GM19023 (cell line): ENCODE results near the gene PPFIA4.
"Not testable (repeated sequence)": the region's sequence is repeated elsewhere in the genome, so short reads cannot be mapped to it uniquely, and the experiment has no call there.

Experiments
- ATAC-seq: cut with Tn5 transposase; IDR thresholded peaks from one replicate; pipeline ENCODE4 v1.9.1; 2021; ENCODE audit warnings: mild to moderate bottlenecking, moderate library complexity; ENCODE audit not compliant: unreplicated experiment

The PPFIA4 gene

DNA sequence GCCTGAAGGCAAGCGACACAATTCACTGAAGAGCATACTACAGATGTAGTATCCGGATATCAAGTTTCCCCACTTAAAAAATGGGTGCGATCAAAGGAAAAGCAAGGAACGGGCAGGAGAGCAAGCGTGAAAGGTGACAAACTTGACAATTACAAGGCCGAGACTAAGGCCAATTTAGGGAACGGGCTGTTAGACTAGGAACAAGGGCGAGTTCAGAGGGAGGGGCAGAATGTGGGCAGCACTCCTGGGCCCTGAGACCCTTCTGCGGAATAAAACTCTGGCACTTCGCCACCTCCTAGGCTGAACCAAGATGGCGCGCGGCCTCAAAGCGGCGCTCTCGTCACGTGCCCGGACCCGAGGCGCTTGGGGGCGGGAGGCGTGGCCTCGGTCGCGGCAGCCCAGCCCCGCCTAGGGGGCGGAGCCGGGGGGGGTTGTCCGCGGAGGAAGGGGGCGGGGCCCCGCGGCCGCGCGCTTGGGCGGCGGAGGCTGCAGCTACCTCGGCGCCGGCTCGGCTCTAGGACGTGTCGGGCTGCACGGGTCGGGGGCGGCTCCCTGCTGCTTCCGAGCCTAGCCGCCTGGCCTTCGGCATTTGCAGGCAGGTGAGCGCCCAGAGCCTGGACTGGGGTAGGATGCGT is at the start of gene PPFIA4:
Gene PPFIA4 (plus strand): TSS at position 461 of the 635 bp plus-strand sequence. CDS start 12,518 bp downstream, outside the sequence.
- ATAC-seq: peak; percentile 80

DNA sequence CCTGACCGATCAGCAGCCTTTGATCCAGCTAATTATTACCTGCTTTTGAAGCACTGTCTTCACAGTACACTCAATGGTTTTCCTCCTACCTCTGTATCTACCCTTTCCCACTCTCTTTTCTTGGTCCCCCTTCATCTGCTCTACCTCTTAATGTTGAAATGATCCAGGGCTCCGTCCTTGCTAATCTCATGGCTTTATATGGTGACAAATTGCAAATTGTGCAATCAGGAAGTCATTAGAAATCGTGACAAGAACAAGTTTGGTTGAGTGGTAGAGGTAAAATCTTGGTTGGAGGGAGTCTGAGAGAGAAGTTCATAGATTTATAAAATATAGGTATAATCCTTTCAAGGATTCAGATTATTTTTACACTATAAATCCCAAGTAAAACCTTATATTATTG is 49.7 kb upstream of the PPFIA4 start:
- ATAC-seq: no peak

DNA sequence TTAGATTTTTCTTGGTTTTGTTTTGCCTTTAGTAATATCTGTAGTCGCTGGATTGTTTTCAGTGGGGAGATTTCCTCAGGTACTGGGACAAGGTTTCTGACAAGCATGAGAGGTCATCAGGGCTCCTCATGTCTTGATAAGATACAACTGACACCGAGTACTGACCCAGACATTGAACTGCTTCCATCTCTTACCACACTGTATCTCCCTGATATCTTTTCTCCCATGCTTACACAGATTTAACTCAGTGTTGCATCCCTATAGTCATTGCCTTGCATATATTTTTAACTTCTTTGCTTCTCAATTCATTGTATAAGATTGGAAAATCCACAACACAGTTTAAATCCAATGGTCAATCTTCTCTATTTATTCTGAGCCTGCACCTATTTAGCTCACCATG is 46.8 kb upstream of the PPFIA4 start:
- no peak for ATAC-seq

DNA sequence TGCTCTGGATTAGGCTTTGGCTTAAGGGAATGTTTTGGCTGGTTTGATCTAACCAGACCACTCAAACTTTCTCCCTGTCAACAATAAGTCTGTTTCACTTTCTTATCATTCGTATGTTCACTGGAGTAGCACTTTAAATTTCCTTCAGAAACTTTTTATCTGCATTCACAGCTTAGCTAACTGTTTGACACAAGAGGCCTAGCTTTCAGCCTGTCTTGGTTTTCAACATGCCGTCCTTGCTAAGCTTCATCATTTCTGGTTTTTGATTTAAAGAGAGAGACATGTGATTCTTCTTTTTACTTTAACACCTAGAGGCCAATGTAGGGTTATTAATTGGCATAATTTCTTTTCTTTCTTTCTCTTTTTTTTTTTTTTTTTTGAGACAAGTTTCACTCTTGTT is 44.4 kb upstream of the PPFIA4 start:
- no peak for ATAC-seq

DNA sequence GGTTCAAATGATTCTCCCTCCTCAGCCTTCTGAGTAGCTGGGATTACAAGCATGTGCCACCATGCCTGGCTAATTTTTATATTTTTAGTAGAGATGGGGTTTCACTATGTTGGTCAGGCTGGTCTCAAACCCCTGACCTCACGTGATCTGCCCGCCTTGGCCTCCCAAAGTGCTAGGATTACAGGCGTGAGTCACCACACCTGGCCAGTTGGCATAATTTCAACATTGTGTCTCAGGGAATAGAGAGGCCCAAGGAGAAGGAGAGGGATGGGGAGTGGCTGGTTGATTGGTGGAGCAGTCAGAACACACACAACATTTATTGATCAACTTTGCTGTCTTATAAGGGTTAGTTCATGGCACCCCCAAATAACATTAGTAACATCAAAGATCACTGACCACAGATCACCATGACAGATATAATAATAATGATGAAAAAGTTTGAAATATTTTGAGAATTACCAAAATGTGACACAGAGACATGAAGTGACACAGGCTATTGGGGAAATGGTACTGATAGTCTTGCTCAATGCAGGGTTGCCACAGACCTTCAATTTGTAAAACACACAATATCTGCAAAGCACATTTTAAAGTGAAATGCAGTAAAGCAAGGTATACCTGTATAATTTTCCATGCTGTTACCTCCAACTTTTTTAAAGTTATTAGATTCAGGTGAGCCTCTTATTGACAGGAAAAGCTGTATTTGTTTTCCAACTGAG is 43.4 kb upstream of the PPFIA4 start:
- no peak for ATAC-seq

DNA sequence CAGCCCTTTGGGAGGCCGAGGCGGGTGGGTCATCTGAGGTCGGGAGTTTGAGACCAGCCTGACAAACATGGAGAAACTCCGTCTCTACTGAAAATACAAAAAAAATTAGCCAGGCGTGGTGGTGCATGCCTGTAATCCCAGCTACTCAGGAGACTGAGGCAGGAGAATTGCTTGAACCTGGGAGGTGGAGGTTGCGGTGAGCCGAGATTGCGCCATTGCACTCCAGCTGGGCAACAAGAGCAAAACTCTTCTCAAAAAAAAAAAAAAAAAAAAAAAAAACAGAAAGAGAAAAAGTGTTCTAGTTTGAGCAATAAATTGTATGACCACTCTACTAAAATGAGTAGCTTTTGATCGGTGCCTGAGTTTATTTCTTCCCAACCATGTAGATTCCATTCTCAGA is 40.2 kb upstream of the PPFIA4 start:
- ATAC-seq: not testable (repeated sequence)

DNA sequence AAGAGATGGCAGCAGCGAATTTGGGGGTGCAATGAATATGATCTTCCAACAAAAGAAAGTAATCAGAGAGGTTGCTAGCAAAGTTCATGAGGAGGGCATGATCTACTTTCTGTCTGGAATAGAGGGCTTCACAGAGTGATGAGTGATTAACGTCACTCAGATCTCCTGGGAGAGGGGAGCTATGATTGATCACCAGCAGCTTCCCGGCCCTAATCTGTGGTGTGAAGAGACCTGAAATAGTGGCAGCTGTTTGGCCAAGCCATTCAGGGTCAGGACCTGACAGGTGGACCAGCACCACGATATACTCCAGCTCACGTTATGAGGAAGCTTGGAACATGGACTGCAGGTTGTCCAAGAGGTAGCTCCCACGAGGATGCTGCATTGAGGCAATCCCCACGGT is 39.0 kb upstream of the PPFIA4 start:
- ATAC-seq: no peak

DNA sequence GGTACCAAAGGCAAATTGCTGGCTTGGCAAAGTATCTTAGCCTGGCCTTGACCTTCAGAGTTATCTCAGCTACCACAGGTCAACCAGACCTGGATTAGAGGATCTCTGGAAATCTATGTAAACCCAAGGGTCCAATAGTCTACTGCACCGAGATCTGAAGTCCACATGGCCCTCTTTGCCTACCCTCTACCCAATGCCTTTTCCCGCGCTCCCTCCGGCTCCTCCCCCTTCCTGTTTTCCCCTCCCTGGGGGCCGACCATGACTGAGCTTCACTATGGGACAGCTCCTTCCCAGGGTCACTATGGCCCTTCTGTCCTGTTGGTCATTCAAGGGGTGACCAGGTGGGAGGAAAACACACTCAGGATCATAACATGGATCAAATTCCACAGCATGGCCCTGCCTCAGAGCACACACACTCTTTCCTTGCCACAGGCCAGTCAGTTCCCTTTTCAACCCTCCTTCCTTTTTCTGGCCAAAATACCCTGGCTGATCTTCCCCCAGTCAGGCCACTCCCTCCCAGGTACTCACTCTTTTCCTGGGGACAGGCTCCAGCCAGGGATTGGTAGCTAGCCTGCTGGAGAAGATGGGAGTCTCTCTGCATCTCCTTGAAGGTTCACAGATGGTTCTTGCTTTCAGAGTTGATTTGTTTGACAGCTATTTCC is 38.2 kb upstream of the PPFIA4 start:
- ATAC-seq: no peak

DNA sequence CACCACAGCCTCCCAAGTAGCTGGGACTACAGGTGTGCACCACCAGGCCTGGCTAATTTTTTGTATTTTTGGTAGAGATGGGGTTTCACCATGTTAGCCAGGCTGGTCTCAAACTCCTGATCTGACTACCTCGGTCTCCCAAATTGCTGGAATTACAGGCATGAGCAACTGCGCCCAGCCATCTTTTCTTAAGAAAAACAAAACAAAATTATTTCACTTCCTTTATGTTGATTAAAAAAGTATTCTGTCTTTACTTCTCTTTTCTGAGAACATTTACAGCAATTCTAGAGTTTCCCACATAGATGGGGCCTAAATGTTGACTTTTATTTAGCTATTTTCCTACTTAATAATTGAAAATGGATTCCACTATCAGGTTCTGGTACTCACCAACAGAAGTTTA is 36.4 kb upstream of the PPFIA4 start:
- ATAC-seq: no peak

DNA sequence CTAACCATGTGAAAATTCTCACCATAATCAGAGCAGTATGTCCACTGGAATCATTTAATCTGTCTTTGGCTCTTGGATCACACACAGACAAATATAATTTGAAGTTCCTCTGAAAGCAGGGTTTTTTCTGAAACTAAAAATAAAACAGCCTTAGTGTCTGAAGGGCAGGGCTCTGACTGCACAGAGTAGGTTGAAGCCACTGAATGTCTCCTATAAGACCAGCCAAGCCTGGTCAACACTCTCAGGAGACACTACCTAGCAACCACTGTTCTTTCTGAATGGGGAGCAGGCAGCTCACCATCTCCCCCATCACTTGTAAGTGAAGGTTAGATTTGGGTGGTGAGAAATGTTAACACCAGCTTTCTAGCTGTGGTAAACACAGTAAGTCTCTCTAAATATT is 35.2 kb upstream of the PPFIA4 start:
- ATAC-seq: no peak

DNA sequence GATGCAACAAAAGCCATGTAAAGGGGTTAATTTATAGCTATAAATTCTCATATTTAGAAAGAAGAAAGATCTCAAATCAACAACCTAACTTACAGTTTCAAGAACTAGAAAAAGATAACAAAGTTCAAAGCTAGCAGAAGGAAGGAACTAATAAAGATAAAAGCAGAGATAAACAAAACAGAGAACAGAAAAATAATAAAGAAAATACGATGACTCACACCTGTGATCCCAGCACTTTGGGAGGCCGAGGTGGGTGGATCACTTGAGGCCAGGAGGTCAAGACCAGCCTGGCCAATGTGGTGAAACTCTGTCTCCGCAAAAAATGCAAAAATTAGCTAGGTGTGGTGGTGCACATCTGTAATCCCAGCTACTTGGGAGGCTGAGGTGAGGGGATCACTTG is 31.5 kb upstream of the PPFIA4 start:
- ATAC-seq: no peak

DNA sequence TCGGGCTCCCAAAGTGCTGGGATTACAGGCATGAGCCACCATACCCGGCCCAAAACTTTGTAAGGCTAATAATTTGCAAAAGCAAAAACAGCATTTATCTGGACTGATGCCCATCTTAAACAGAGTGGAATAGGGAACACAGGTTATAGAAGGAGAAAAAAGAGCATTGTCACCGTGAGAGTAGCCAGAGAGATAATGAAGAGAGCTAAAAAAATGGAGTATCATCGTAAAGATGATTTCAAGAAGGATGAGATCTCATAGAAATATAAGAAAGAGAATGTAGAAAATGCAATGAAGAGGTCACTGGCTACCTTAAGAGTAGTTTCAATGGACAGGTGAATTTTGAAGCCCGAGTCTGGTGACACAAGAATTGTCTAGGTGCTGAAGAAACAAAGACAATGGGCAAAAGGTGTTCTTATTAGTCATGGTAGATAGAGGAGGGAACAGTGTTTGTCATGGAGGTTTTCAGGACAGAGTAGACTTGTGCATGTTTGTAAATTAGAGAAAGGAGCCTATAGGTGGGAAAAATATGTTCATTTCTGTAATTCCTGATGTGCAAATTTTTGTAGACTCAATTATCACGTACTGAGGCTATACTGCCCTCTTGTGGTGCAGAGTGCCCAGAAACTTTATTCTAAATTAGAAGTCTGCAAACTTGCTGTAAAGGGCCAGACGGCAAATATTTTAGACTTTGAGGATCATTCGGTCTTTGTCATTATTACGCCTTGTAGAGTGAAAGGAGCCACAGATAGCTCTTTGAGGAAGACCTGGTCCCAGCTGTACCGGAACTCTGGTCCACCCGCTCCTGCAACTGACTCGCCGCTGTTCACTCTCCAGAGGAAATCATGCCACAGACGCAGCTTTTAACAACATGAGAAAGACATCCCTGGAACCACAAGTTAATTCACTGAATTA is 27.2 kb upstream of the PPFIA4 start:
- no peak for ATAC-seq

DNA sequence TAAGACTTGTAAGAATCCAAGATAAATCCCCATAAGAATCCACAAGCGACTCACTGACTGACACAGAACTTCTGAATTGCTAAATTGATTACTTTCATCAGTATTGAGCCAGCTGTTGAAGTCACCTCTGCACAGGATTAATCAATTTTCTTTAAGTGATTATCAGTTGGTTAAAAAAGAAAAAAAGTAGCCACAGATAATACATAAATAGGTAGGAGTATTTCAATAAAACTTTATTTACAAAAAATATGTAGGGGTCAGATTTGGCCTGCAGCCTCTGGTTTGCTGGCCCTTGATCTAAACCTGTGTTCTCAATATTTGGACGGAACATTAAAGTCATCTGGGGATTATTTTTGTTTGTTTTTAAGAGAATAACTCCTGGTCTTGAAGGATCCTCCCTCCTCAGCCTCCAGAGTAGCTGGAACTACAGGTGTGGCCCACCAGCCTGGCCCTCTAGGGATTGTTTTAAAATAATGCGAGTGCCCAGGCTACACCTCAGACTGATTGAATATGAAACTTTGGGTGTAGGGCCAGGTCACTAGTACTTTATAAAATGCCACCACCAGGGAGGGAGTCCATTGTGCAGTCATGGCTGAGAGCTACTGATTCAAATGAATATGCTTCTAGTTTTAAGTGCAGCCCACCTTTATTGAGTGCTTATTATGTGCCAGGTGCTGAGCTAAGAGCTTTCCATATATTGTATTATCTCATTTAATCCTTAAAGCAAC is 25.9 kb upstream of the PPFIA4 start:
- no peak for ATAC-seq

DNA sequence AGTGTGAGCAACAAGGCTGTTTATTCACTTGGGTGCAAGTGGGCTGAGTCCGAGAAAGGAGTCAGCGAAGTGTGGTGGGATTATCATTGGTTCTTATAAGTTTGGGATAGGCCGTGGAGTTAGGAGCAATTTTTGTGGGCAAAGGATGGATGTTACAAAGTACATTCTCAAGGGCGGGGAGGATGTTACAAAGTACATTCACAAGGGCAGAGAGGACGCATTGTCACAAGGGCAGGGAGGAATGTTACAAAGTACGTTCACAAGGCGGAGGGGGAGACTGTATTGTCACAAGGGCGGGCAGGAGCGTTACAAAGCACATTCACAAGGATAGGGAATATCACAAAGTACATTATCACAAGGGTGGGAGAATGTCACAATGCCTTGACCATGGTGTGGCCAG is 24.3 kb upstream of the PPFIA4 start:
- no peak for ATAC-seq

DNA sequence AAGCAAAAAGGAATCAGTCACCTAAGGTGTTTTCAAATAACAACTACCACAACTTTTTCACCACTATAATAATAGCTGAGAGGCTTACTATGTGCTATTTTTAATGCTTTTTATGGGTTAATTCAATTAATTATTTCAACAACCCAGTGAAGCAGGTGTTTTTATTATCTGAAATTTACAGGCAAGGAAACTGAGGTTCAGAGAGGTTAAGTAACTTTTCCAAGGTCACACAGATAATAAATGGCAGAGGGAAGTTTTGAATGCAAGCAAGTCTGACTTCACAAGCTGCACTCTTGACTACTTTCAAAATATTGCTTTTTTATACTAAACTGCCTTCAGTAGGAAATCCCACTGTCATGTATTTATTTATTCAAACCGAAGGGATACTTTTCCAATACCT is 23.3 kb upstream of the PPFIA4 start:
- no peak for ATAC-seq

DNA sequence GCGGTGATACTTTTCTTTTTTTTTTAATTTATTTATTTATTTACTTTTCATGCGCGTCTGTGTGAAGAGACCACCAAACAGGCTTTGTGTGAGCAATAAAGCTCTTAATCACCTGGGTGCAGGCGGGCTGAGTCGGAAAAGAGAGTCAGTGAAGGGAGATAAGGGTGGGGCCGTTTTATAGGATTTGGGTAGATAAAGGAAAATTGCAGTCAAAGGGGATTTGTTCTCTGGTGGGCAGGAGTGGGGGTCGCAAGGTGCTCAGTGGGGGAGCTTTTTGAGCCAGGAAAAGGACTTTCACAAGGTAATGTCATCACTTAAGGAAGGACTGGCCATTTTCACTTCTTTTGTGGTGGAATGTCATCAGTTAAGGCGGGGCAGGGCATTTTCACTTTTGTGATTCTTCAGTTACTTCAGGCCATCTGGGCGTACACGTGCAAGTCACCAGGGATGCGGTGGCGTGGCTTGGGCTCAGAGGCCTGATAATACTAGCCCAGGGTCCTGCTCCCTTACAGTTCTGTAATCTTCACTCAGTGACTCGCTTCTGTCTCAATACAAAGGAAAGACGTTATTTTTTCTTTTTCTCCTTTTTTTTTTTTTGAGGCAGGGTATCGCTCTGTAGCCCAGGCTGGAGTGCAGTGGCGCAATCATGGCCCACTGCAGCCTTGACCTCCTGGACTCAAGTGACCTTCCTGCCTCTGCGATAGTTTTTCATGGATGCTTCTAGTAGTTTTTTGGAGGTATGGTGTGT is 20.7 kb upstream of the PPFIA4 start:
- not testable (repeated sequence) for ATAC-seq

DNA sequence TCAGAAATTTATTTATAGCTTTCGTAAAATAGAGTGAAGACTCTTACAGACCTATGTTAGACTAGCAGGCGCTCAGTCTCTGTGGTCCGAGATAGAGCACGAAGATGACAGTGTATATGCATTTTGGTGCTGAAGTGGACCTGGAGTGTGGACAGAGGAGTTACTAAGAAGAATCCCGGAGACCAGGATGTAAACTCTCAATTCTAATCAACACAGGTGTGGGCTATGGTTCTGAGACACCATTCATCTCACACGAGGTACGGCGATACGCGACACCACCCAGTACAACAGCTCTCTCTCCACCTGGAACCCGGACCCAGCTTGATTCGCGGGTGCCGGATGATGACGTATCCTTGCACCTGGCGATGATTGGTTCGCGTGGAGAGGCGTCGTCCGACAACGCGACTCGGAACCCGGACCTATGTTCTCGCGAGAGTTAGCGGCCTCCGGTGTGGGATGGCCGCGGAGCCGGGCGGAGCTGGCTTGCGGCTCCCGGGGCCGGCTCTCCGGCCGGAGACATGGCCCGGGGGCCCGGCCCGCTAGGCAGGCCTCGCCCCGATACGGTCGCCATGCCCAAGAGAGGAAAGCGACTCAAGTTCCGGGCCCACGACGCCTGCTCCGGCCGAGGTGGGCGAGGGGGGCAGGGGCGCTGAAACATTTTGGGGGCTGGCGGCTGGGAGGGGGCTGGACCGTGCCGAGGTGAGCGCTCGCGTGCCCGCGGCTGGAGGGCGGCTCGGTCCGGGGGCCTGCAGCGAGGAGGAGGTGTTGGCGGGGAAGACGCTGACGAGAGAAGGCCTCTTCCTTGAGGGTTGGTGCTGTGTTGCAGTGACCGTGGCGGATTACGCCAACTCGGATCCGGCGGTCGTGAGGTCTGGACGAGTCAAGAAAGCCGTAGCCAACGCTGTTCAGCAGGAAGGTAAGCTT is 19.1 kb upstream of the PPFIA4 start, which contains the start of gene TMEM183A:
Gene TMEM183A (plus strand): TSS at position 427 of the 924 bp plus-strand sequence. CDS start 92 bp downstream, at position 519.
- peak; percentile 93 for ATAC-seq

DNA sequence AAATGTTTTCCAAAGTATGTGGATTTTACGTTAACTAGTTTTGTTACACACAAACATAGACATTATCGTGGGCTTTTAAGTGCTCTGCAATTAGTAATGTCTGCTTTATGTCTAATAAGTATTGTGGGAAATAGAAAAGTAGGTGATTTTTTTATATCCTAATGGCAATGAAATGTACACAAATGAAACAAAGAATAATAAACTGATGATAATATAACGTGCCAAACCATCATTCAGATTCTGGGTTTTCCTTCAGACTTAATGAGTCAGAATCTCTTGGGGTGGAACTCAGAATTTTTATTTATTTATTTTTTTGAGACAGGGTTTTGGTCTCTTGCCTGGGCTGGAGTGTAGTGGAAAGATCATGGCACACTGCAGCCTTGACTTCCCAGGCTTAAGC is 17.1 kb upstream of the PPFIA4 start:
- ATAC-seq: no peak

DNA sequence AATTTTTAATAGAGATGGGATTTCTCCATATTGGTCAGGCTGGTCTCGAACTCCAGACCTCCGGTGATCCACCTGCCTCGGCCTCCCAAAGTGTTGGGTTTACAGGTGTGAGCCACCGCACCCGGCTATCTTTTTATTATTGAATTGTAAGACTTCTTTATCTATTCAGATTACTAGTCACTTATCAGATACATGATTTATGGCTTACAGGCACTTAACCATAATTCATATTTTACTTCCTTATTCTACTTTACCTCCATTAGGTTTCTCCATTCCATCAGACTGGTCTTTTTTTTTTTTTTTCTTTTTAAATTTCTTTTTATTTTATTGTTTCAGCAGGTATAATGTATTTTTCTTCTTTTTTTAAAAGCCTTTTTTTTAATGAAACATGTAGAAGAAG is 14.7 kb upstream of the PPFIA4 start:
- no peak for ATAC-seq
